Stimulated activated CD8-positive, alpha-beta memory T cell treated with anti-CD3 and anti-CD28 coated beads, Interleukin-4, amount 100 ng/mL, for 4 hours (primary cell): ENCODE results near the gene SLC25A52.
"Not testable (repeated sequence)": the region's sequence is repeated elsewhere in the genome, so short reads cannot be mapped to it uniquely, and the experiment has no call there.

Experiments
- DNase-seq, 2 donors: peaks; one replicate each; pipeline ENCODE4 v3.0.0-alpha.2; 2020; ENCODE audit warnings: low read depth in 2 of 2, low spot score in 1 of 2

The SLC25A52 gene

GRCh38 chr18:31760695-31761094 is at the start of gene SLC25A52:
SLC25A52 (minus strand) TSS chr18:31760880; CDS start chr18:31760661, 219 bp downstream.
- no peak for DNase-seq

- not testable (repeated sequence) for DNase-seq
These were observed 48.4 kb upstream of the SLC25A52 start for GRCh38 chr18:31809049-31809448.

DNA sequence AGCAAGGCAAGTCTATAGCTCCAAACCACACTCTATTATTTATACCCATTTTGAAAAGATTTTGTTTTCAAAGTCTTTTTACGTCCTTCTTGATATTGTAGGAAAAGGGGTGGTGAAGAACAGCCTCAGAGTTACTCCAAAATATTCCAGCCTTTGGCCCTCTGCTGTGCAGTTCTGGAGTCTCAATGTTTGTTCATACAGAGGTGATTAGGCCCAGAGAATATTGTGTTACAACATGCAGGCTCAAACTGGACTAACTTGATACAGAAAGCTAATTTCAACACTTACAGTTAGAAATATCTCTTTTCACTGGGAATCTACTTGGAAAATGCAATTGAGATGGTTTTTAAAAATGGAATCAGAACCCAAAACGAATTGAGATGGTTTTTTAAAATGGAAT is 40.4 kb upstream of the SLC25A52 start:
- DNase-seq, result no peak

DNA sequence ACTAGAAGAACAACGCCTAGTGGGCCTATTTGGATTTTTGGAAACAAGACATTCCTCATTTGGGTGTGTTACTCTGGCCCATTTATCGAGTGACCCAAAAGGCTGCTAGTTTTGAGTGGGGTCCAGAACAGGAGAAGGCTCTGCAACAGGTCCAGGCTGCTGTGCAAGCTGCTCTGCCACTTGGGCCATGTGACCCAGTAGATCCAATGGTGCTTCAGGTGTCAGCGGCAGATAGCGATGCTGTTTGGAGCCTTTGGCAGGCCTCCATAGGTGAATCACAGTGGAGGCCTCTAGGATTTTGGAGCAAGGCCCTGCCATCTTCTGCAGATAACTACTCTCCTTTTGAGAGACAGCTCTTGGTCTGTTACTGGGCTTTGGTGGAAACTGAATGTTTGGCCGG is 38.6 kb upstream of the SLC25A52 start:
- not testable (repeated sequence) for DNase-seq

DNA sequence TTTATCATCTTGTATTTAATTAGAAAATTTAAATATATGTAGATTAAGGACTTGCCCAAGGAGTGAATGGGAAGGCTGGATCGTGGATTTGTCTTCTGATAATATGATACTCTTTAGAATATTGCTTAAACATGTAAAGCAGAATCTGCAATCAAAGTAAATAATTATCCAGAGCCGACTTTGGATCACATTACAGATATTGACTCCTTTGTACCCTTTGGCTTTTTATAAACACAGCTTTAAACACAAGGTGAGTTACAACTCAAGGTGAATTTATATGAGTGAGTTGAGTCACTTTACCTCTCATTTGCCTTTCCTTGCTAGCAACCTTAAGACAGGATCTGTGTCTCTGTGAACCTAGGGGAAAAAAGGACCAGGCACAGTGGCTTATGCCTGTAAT is 37.7 kb upstream of the SLC25A52 start:
- no peak for DNase-seq

- DNase-seq, result no peak
These were observed 35.1 kb upstream of the SLC25A52 start for GRCh38 chr18:31795747-31796146.

DNA sequence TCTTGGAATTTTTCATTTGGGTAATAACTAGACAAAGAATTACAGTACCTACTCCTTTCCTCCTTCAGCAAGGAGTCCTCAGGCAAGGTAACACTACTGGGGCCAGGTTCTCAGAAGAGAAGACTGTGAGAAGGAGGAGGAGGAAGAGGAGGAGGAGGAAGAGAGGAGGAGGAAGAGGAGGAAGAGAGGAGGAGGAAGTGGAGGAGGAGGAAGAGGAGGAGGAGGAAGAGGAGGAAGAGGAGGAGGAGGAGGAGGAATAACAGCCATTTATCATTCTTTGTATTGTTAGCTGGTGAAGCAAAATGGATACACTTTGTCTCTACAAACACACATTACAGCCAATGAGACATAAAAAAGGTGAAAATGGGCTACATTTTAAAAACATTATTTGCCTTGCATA is 32.9 kb upstream of the SLC25A52 start:
- no peak for DNase-seq

GRCh38 chr18:31792580-31792911 is 31.9 kb upstream of the SLC25A52 start:
- no peak for DNase-seq

- no peak for DNase-seq
These were observed 31.3 kb upstream of the SLC25A52 start for GRCh38 chr18:31791817-31792579.

GRCh38 chr18:31789409-31789808 is 28.7 kb upstream of the SLC25A52 start:
- DNase-seq, result no peak

DNA sequence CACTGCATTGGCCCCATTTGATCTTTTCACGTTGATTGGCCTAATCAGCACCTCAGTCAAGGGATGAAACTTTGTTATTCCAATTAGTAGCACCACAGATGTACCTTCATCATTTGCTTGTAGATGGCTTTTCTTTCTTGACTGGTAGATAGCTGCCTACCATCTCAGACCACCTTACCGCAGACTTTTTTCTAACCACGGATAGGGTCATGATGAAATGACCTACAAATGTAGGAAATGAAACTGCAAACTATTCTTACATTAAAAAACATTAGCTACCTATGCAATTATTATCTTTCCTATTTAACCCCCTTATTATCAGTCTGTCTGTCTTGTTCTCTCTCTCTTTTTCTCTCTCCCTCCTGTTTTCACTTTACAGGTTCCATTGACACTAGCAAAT is 22.4 kb upstream of the SLC25A52 start:
- no peak for DNase-seq

DNA sequence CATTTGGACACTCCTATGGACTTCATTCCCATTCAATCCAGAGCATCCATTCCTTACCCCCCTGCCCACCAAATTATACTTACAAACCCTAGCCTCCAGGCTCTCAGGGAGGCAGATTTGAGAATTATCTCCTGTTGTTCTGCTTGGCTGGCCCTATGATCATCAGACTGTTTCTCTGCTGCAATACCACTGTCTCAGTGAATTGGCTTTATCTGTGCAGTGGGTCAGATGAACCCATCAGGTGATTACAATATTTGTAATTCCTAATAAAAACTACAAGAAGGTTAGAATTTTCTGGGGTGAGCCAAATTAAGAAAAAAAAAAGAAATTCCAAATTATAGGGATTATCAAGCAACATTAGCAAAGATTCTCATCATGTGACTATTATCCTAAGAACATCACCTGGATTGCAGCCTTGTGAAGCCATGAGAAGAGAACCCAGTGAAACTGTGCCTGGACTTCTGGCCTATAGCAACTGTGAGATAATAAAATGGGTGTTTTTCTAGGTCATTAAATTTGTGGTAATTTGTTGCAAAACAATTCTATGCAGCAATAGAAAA is 17.8 kb upstream of the SLC25A52 start:
- DNase-seq, result no peak

DNA sequence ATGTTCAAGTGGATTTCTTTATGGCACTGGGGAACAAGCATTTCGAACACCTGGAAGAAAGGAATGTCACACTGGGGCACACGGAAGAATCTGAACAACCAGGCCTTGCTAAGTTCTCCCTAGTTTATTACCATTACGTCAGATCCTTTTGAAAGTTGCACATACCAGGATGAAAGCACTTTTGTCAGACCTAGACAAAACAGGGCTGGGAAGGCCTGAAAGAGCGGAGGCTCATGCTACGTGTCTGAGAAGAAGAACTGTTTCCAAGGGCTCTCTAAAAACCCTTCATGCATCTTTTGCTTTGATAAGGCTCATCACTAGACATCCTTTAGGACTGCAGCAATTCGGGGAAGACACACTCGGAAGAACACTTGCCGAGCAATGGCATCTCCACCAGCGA is 15.4 kb upstream of the SLC25A52 start:
- no peak for DNase-seq

GRCh38 chr18:31774962-31775361 is 14.3 kb upstream of the SLC25A52 start:
- DNase-seq, result no peak

GRCh38 chr18:31774477-31774785 is 13.8 kb upstream of the SLC25A52 start:
- no peak for DNase-seq

DNA sequence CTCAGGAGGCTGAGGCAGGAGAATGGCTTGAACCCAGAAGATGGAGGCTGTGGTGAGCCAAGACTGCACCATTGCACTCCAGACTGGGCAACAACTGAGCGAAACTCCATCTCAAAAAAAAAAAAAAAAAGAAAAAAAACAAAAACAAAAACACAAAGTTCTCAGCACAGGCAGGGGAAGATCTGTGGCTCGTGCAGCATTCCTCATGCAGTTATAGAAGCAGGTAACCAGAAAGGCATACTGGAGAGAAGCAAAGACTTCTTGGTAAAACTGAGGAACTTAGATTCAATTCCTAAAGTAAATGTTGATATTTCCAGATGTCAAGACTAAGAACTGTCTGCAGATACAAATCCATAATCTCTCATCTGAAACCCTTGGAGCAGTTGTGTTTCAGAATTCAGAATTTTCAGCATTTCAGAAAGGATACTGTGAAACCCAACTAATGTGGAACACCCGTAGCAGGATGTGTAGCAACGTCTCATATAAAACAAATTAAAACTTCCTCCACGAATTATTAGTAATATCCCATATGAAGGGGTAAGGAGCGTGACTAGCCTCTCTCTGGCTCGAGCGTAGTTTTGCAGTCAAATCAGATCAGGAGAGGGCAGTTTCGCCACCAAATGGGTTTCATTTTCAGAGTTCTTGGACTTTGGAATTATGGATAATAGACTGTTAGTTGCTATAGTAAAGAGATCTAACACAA is 13.2 kb upstream of the SLC25A52 start:
- no peak for DNase-seq

DNA sequence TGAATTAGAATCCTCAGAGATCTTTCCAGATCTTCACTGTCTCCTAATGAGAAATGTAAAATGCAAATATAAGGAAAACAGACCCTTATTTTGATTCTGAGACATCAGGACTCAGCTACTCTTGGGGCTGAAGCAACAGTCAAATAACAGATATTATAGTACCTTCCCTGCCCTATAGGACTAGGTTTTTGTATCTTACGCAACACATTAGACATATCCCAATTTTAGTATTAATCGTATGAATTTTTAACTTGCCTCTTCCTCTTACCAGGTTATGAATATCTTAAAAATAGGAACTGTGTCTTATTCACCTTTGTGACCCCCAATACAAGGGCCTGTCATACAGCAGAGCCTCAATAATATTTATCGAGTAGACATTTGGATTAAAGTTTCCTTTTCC is 12.0 kb upstream of the SLC25A52 start:
- DNase-seq, result no peak

- DNase-seq, result no peak
These were observed 10.4 kb downstream of the SLC25A52 start for GRCh38 chr18:31750273-31750672.

GRCh38 chr18:31746396-31746795 is 14.3 kb downstream of the SLC25A52 start:
- DNase-seq, result no peak

- no peak for DNase-seq
These were observed 16.2 kb downstream of the SLC25A52 start for GRCh38 chr18:31744321-31745067.

DNA sequence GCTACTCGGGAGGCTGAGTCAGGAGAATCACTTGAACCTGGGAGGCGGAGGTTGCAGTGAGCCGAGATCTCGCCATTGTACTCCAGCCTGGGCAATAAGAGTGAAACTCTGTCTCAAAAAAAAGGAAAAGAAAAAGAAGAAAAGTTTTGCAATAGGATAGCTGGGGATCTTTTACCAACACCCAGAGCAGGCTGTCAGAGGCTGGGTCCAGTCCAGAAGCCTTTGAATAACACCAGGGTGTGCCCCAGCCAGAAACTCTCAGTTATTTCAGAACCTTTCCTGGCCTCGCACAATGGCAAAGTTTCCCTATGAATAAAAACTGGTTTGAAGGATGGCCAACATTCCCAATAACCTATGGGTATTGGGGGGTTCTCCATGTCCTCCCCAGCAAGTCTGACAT is 17.1 kb downstream of the SLC25A52 start:
- not testable (repeated sequence) for DNase-seq
